Forelimb muscle (tissue), 1 donor: ENCODE data around the gene TM2D3. TPM values are rescaled to one million over a fixed set of nuclear protein-coding genes. Genes with fewer than 3 reads are reported as not detected.

Experiments used
- DNase-seq: peaks from one replicate; pipeline ENCODE4 v3.0.0-alpha.2; 2013; ENCODE audit warnings: low read depth
- polyA plus RNA-seq: library from polyadenylated mRNA; unstranded; fragments of 120-200 nt; gene quantifications from one replicate; pipeline ENCODE4 v1.2.1, GENCODE V29; 2013; ENCODE audit not compliant: insufficient read length

The TM2D3 gene
- 32.8 TPM for polyA plus RNA-seq

GRCh38 chr15:101652098-101652785, at the start of gene TM2D3:
TM2D3 (minus strand) TSS chr15:101652381; CDS start chr15:101652361, 20 bp downstream.
- peak; percentile 83 for DNase-seq

- DNase-seq, result no peak
Observed at GRCh38 chr15:101698314-101698713, 46.1 kb upstream of the TM2D3 start.

- DNase-seq, result no peak
Observed at GRCh38 chr15:101697488-101697887, 45.3 kb upstream of the TM2D3 start.

- DNase-seq, result no peak
Observed at GRCh38 chr15:101696829-101697228, 44.6 kb upstream of the TM2D3 start.

GRCh38 chr15:101694261-101694660, 42.1 kb upstream of the TM2D3 start:
- no peak for DNase-seq

DNA sequence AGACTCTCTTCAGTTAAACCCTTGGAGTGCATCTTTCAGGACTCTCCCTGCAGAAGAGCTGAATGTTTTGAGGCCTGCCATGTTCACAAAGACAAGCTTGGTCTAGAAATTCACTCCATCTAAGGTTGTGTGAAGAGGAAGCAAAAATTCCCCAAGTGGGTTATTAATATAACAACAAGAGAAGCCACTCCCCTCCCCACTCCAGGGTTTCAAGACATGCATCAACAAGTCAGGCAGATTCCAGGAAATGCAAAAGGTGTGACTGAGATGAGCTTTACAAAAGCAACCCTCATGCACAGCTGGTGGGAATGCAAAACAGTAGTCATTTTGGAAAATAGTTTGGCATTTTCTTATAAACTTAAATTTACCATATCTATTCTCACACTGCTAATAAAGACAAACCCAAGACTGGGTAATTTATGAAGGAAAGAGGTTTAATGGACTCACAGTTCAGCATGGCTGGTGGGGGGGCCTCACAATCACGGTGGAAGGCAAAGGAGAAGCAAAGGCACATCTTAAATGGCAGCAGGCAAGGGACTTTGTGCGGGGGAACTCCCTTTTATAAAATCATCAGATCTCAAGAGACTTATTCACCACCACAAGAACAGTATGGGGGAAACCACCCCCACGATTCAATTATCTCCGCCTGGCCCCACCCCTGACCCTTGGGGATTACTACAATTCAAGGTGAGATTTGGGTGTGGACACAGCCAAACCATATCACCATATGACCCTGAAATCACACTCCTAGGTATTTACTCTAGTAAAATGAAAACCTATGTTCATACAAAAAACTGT, 40.8 kb upstream of the TM2D3 start:
- no peak for DNase-seq

DNA sequence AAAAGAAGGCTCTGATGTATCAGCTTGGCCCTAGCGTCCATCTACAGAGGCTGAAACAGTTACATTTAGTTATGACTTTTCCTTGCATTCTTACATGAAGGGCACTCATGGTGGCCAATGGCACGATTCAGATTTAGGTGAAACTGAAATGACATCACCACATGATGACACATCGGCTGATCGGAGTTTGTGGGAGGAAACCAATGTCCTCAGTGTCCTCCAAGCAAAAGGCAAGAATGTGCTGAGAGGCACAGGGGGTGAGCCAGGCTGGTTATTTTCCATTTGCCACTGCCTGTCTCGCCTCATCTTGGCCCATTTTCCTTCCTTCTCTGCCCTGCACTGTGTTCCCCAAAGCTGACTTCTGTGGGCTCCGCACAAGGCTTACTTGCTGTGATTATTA, 37.7 kb upstream of the TM2D3 start:
- no peak for DNase-seq

GRCh38 chr15:101686718-101687117, 34.5 kb upstream of the TM2D3 start:
- no peak for DNase-seq

- no peak for DNase-seq
Observed at GRCh38 chr15:101684877-101685276, 32.7 kb upstream of the TM2D3 start.

DNA sequence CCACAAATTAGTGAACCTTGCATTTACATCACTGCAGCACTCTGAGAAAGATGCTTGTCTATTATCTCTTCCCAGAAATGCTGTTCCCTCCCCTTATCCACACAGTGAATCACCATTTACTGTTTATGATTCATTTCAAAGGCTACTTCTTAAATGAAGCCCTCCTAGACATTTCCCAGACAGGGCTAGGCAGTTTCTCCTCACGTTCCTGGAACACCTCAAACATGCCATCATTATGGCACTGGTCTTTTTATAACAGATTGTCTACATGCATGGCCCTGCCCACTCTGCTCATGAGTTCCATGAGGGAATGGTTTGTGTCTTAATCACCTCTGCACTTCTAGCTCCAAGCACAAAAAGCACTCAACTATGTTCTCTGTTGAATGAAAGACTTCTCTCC, 32.2 kb upstream of the TM2D3 start:
- DNase-seq, result no peak

- no peak for DNase-seq
Observed at GRCh38 chr15:101679806-101680205, 27.6 kb upstream of the TM2D3 start.

- DNase-seq, result no peak
Observed at GRCh38 chr15:101676921-101677329, 24.7 kb upstream of the TM2D3 start.

DNA sequence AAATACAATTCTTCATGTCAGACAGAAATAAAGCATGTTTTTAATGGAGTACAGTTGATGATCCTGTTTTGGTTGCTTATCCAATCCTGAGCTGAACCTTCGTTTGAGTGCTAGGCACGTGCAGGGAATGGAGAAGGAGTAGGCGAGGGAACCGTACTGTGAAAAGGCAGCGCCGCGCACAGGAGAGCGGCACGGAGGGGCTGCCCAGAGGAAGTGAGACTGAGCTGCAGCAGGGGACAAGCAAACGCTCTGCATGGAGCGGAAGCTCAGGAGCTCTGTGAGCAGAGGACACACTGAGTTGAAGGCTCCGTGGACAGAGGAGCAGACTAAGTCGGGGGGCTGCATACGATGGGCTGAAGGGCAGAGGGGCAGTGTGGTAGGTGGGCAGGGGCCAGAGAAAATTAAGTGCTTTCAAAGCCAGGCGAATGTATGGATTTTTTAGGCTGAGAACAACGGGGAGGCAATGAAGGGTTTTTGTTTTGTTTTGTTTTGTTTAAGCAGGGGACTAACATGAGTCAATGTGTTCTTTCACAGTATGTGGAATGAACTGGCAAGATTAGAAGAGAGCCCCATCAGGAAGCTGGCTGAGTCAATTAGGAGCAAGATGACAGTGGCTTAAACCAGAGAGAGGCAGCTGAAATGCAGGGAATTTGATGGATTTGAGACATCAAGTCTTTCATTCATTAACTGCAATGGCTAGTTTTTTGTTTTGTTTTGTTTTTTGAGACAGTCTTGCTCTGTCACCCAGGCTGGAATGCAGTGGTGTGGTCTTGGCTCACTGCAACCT, 23.8 kb upstream of the TM2D3 start:
- no peak for DNase-seq

DNA sequence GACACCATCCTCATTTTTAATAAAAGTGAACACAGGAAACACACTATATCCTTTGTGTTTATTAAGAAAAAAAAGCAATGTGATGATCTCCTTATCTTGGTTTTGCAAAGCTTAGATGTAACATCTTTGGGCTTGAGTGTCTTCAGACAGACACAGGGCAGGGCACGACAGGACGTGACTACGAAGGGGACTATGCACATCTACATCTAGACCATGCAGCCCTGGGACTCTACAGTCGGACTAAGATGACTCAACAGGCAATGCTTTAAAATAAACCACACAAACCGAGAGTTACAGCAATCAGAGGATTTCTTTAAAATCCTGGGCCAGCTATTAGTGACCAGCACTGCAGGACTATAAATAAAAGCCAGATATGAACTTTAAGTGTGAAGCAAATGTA, 22.8 kb upstream of the TM2D3 start:
- no peak for DNase-seq

DNA sequence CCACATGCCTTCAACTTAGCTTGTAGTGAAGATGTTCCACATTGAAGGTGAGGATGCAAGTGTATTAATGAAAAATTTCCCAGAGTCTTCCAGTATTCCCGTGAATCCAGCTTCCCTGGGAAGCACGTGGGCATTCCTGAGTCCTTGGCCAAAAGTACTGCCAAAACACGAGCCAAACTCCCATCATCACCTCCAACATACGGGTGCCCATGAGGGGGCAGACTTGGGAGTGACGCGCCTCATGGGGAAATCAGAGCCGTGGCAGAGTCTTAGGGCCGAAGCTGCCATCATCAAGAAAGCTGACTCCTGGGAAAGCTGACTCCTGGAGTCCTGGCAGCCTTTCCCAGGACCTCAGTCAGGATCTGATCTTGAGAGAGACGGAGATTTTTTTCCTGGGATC, 20.1 kb upstream of the TM2D3 start:
- DNase-seq, result no peak

- no peak for DNase-seq
Observed at GRCh38 chr15:101669744-101670143, 17.6 kb upstream of the TM2D3 start.

DNA sequence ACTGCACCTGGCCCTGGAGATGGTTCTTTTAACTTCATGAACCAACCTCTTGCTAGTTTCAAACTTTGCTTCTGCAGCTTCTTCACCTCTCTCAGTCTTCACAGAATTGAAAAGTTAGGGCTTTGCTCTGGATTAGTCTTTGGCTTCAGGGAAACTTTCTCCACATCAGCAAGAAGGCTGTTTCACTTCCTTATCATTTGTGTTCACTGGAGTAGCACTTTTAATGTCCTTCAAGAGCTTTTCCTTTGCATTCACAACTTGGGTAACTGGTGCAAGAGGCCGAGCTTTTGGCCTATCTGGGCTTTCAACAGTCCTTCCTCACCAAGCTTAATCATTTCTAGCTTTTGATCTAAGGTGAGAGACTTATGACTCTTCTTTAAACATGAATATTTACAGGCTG, 15.7 kb upstream of the TM2D3 start:
- DNase-seq, result no peak

DNA sequence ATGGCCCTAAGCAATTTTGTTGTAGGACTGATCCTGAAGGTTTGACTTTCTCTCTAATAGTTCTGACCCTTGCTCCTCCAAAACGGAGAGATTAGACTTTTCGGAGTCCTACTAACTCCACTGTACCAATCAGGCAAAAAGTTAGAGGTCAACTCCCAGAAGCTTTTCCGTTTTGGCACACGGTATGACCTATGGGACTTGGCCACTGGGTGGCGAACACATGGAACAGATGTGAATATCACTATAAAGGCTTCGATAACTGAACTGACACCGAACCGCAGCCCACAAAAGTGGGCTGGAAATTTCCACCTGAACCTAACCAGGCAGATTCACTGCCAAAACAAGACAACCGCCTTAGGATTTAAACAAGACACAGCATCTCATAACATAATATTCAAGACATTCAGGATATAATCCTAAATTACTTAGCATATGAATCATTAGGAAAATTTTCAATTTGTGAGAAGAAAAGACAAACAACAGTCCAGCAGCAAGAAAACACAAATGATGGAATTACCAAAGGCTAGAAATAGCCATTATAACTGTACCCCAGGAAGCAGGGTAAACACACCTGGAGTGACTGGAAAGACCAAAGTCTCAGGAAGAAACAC, 12.2 kb upstream of the TM2D3 start:
- DNase-seq, result no peak

- no peak for DNase-seq
Observed at GRCh38 chr15:101662203-101662602, 10.0 kb upstream of the TM2D3 start.

- no peak for DNase-seq
Observed at GRCh38 chr15:101660005-101660404, 7.8 kb upstream of the TM2D3 start.

DNA sequence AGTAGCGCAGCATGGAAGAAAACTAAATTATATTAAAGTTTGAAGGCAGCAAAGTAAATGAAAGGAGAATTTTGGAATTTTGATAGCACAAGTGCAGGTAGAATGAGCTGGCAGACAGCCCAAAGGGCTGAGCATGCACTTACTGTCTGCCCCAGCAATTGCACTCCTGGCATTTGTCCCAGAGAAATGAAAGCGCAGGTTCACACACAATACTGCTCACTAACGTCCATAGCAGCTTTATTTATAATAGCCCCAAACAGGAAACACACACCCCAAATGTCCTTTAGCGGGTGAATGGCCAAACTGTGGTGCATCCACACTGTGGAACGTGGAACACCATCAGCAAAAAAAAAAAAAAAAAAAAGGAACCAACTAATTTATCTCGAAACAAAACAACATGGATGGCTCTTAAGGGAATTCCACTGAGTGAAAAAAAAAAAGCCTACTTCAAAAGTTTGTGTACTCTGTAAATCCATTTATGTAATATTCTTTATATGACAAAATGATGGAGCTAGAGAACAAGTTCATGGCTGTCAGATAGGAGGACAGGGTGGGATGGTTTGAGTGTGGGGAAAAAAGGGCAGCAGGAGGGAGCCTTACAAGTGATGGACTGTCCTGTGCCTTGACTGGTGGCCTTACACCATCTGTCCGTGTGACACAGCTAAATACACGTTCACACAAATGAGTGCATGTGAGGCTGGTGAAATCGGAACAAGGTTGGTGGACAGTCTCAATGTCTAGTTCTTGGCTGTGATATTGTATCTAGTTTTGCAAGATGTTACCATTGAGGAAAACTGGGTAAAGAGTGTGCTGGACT, 6.0 kb upstream of the TM2D3 start:
- no peak for DNase-seq
